ENCODE data around the gene HIP1. TPM values are rescaled to one million over a fixed set of nuclear protein-coding genes. Genes with fewer than 3 reads are reported as not detected.
A peak's percentile ranks its signal among the peaks of the same experiment; 100 is the strongest.

Gene HIP1
- total and polyA plus RNA-seq, 4 donors, result 10.2 to 51.2 (median 28.6) TPM

DNA sequence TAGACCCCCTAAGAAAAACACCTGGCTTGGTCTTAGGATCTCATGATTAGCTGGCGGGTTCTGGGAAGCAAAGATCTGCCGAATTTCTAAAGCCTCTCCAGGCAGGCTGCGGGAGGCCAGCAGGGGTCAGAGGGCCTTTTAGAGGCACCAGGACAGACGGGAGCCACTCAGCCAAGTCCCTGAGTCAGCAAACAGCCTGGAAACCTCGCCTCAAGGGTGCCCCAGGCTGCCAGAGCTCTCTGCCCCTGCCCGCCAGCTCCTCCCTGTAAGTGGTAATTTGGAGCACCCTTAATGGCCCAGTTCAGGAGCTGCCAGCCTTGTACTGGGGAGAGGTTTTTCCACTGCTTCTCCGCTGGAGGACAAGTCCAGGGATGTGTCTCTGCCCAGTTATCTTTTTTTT is 88.7 kb downstream of the HIP1 start:
- ATAC-seq (ENCODE audit: insufficient read depth, low FRiP score) (peak; percentile 76), DNase-seq (peak in 1 of 3 donors; percentile 20)
- Histone ChIP-seq H3K27me3 (ENCODE audit: control insufficient read depth in 3 of 3, insufficient read depth in 3 of 3, low read length in 2 of 3) (no peaks in the 10 kb centered on the region), H3K9me3 (ENCODE audit: control insufficient read depth in 4 of 4, insufficient read depth in 3 of 4, low read length in 3 of 4) (no peaks in the 10 kb centered on the region), H3K27ac (ENCODE audit: low read depth in 1 of 2, low read length in 1 of 2) (peak overlapping the region in 1 of 2 donors; percentile 68), H3K4me3 (no peak overlapping the region), H3K36me3 (ENCODE audit: control insufficient read depth in 4 of 4, insufficient read depth in 4 of 4, low read length in 4 of 4) (peaks cover 0 to 4% (median 1%) of the 10 kb centered on the region in 4 donors), H3K4me1 (ENCODE audit: control insufficient read depth in 5 of 5, insufficient read depth in 5 of 5, low read length in 5 of 5) (peaks cover 0 to 17% (median 0%) of the 10 kb centered on the region in 5 donors), H3K9ac (ENCODE audit: insufficient read depth in 1 of 2, low read length in 2 of 2) (no peak overlapping the region)
- TF ChIP-seq, protein P1, sequence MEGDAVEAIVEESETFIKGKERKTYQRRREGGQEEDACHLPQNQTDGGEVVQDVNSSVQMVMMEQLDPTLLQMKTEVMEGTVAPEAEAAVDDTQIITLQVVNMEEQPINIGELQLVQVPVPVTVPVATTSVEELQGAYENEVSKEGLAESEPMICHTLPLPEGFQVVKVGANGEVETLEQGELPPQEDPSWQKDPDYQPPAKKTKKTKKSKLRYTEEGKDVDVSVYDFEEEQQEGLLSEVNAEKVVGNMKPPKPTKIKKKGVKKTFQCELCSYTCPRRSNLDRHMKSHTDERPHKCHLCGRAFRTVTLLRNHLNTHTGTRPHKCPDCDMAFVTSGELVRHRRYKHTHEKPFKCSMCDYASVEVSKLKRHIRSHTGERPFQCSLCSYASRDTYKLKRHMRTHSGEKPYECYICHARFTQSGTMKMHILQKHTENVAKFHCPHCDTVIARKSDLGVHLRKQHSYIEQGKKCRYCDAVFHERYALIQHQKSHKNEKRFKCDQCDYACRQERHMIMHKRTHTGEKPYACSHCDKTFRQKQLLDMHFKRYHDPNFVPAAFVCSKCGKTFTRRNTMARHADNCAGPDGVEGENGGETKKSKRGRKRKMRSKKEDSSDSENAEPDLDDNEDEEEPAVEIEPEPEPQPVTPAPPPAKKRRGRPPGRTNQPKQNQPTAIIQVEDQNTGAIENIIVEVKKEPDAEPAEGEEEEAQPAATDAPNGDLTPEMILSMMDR (IDR thresholded peaks at IDR 0.05; ENCODE audit: control extremely low read depth, extremely low read depth), result no peak
- 42 to 68% methylated on average over 7 of the region's 7 CpGs for WGBS, 2 donors

DNA sequence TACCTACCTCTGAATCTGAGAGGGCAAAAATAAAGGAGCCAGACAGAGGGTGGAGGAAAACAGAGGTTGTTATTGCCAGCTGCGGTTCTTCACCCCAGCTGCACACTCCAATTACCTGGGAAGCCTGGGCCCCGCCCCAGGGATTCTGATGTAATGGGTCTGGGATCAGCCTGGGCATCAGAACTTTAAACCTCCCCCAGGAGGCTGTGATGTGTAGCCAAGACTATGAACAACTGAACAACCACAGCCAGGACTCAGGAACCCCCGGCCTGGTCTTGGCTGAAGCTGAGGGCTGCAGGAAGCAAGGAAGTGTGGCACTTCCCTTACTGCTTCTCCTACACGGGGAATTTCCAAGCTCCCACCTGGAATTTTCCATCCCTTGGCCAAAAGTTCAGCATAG is 89.3 kb downstream of the HIP1 start:
- Histone ChIP-seq H3K9me3 (ENCODE audit: control insufficient read depth in 4 of 4, insufficient read depth in 3 of 4, low read length in 3 of 4) (no peaks in the 10 kb centered on the region), H3K9ac (ENCODE audit: insufficient read depth in 1 of 2, low read length in 2 of 2) (no peak overlapping the region), H3K36me3 (ENCODE audit: control insufficient read depth in 4 of 4, insufficient read depth in 4 of 4, low read length in 4 of 4) (peaks cover 0 to 4% (median 1%) of the 10 kb centered on the region in 4 donors), H3K27ac (ENCODE audit: low read depth in 1 of 2, low read length in 1 of 2) (peak overlapping the region in 1 of 2 donors; percentile 68), H3K4me3 (no peak overlapping the region), H3K27me3 (ENCODE audit: control insufficient read depth in 3 of 3, insufficient read depth in 3 of 3, low read length in 2 of 3) (no peaks in the 10 kb centered on the region), H3K4me1 (ENCODE audit: control insufficient read depth in 5 of 5, insufficient read depth in 5 of 5, low read length in 5 of 5) (peaks cover 0 to 17% (median 0%) of the 10 kb centered on the region in 5 donors)
- peak in 1 of 3 donors; percentile 22 for DNase-seq
- no peak for ATAC-seq (ENCODE audit: insufficient read depth, low FRiP score)
- 28 to 45% methylated on average over 4 of the region's 4 CpGs for WGBS, 2 donors
- TF ChIP-seq, protein P1 (IDR thresholded peaks at IDR 0.05; ENCODE audit: control extremely low read depth, extremely low read depth), result no peak

DNA sequence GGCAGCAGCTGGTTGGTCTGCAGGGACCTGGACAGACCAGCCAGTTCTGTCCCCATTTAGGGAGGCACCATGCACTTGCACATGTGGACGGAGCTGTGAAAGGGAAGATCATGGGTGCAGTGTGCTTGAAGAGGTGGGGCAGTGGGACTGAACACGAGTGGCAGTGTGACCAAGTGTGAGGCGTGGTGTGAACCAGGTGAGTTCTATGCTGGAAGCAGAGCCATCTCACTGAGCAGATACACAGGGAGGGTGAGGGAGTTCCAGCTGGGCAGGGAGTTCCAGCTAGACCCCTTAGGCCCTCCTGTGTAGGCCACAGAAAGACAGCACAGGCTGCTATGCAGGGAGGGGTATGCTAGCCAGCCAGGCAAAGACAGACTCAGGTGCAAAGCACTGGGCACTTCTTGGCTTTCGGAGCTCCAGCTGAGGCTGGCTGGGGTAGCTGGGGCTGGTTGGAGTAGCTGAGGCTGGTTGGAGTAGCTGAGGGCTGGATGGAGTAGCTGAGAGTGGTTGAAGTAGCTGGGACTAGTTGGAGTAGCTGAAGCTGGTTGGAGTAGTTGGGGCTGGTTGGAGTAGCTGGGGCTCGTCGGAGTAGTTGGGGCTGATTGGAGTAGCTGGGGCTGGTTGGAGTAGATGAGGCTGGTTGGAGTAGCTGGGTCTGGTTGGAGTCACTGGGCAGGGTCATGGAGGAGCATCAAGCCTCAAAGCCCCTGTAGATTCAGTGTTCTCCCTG is 90.9 kb downstream of the HIP1 start:
- 96% methylated on average over 6 of the region's 6 CpGs for WGBS, 2 donors
- TF ChIP-seq, protein P1 (IDR thresholded peaks at IDR 0.05; ENCODE audit: control extremely low read depth, extremely low read depth), result no peak
- H3K9ac ChIP-seq (ENCODE audit: insufficient read depth in 1 of 2, low read length in 2 of 2), result no peak overlapping the region
- DNase-seq, result no peak
- H3K27me3 ChIP-seq (ENCODE audit: control insufficient read depth in 3 of 3, insufficient read depth in 3 of 3, low read length in 2 of 3), result no peaks in the 10 kb centered on the region
- peaks cover 0 to 4% (median 1%) of the 10 kb centered on the region in 4 donors for H3K36me3 ChIP-seq (ENCODE audit: control insufficient read depth in 4 of 4, insufficient read depth in 4 of 4, low read length in 4 of 4)
- H3K4me1 ChIP-seq (ENCODE audit: control insufficient read depth in 5 of 5, insufficient read depth in 5 of 5, low read length in 5 of 5), result peaks cover 0 to 17% (median 0%) of the 10 kb centered on the region in 5 donors
- H3K4me3 ChIP-seq, result no peak overlapping the region
- H3K27ac ChIP-seq (ENCODE audit: low read depth in 1 of 2, low read length in 1 of 2), result no peak overlapping the region
- ATAC-seq (ENCODE audit: insufficient read depth, low FRiP score), result no peak
- H3K9me3 ChIP-seq (ENCODE audit: control insufficient read depth in 4 of 4, insufficient read depth in 3 of 4, low read length in 3 of 4), result peaks cover 0 to 3% (median 0%) of the 10 kb centered on the region in 4 donors
